Measurements from ENCODE around the gene KIF13A.

GRCh38 chr6:17914651-17915050, 72.8 kb downstream of the KIF13A start:
- TF ChIP-seq POLR2A (IDR thresholded peaks at IDR 0.05): no peak
- no peak for TF ChIP-seq CTCF (IDR thresholded peaks at IDR 0.05)
